Skeletal muscle satellite cell (primary cell): ENCODE results near the gene CHCHD6.

Experiments used
- H3K27me3 ChIP-seq: 2 replicates; pipeline ENCODE4 v1.7.0; 2013; ENCODE audit warnings: low read length; ENCODE audit not compliant: control insufficient read depth, insufficient read depth
- H3K36me3 ChIP-seq: 2 replicates; pipeline ENCODE4 v1.7.0; 2013; ENCODE audit warnings: mild to moderate bottlenecking, control low read depth, low read length; ENCODE audit not compliant: insufficient read depth
- H3K4me1 ChIP-seq: 2 replicates; pipeline ENCODE4 v1.7.0; 2013; ENCODE audit warnings: low read length; ENCODE audit not compliant: control insufficient read depth, insufficient read depth
- H3K4me2 ChIP-seq: 2 replicates; pipeline ENCODE4 v1.7.0; 2013; ENCODE audit warnings: mild to moderate bottlenecking, low read length
- H3K4me3 ChIP-seq: 2 replicates; pipeline ENCODE4 v1.7.0; 2013; ENCODE audit warnings: low read length
- H3K9ac ChIP-seq: 2 replicates; pipeline ENCODE4 v1.7.0; 2013; ENCODE audit warnings: mild to moderate bottlenecking, low read depth, low read length, moderate library complexity
- H3K9me3 ChIP-seq: replicated peaks from 2 replicates; pipeline ENCODE4 v1.7.0; 2013; ENCODE audit warnings: mild to moderate bottlenecking, control low read depth, low read length

Gene CHCHD6

DNA sequence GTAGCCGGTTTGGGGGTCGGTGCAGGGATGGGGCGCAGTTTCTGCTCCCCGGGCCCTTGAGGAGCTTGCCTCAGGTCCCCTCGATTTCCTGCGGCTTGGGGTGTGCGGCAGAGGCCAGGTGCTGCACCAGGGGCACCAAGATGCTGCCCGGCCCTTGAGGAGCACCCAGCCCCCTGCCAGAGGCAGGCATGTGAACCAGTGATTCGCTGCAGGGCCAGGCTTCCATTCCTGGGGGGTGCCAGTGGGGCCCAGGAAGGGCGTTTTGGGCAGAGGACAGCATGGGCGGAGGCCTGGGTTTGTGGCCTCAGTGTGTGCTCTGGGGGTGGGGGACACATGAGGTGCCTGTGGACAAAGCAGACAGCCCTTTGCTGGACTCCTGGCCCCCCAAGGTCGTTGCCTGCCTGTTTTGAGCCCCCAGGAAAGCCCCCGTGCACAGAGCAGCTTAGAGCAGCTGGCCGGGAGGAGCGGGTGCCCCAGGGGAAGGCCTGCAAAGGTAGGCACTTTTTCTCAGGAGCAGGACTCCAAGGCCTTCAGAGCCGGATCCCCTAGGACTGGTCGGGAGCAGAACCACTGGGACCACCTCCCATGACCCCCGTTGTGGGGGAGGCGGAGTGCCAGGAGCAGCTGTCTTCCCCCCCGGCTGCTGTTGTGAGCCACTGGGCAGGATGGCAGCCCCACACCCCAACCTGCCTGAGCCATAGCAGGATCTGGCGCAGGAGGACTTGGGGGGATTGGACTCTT lies 280.5 kb downstream of the CHCHD6 start:
- Histone ChIP-seq H3K9ac (peak overlapping the region; percentile 94), H3K9me3 (no peaks in the 10 kb centered on the region), H3K27me3 (no peaks in the 10 kb centered on the region), H3K4me1 (peaks cover 27% of the 10 kb centered on the region), H3K36me3 (peaks cover 6% of the 10 kb centered on the region), H3K4me2 (peak overlapping the region; percentile 96), H3K4me3 (peak overlapping the region; percentile 85)

GRCh38 chr3:126985132-126985985 lies 281.3 kb downstream of the CHCHD6 start:
- Histone ChIP-seq H3K36me3 (peaks cover 12% of the 10 kb centered on the region), H3K9me3 (no peaks in the 10 kb centered on the region), H3K4me1 (peaks cover 27% of the 10 kb centered on the region), H3K4me2 (peak overlapping the region; percentile 96), H3K9ac (no peak overlapping the region), H3K4me3 (peak overlapping the region; percentile 85), H3K27me3 (no peaks in the 10 kb centered on the region)

DNA sequence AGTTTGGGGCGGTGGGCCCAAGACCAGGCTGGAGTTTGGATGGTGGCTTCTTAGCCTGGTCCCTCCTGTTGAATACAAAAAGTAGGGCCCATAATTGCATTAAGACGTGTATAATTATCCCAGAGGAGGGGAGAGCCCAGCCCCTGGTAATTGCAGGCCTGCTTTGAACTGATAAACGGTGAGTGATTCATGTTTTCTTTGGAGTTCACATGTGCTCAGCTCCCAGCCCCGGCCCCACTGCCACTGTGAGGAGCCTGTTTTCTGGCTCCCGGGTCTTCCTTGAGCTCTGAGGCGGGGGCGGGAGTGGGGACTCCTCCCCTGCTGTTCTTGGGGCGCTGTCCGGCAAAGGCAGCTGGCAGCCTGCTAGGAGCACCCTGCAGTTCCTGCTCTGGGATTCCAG lies 282.0 kb downstream of the CHCHD6 start:
- peaks cover 18% of the 10 kb centered on the region for H3K36me3 ChIP-seq
- no peaks in the 10 kb centered on the region for H3K9me3 ChIP-seq
- peaks cover 27% of the 10 kb centered on the region for H3K4me1 ChIP-seq
- peak overlapping the region; percentile 51 for H3K4me2 ChIP-seq
- no peak overlapping the region for H3K9ac ChIP-seq
- H3K27me3 ChIP-seq: no peaks in the 10 kb centered on the region
- H3K4me3 ChIP-seq: no peak overlapping the region

- Histone ChIP-seq H3K9me3 (no peaks in the 10 kb centered on the region), H3K27me3 (no peaks in the 10 kb centered on the region), H3K4me2 (no peak overlapping the region), H3K4me3 (no peak overlapping the region), H3K9ac (no peak overlapping the region), H3K36me3 (peaks cover 21% of the 10 kb centered on the region), H3K4me1 (peaks cover 24% of the 10 kb centered on the region)
Measured at GRCh38 chr3:126987129-126987528, 283.1 kb downstream of the CHCHD6 start.

DNA sequence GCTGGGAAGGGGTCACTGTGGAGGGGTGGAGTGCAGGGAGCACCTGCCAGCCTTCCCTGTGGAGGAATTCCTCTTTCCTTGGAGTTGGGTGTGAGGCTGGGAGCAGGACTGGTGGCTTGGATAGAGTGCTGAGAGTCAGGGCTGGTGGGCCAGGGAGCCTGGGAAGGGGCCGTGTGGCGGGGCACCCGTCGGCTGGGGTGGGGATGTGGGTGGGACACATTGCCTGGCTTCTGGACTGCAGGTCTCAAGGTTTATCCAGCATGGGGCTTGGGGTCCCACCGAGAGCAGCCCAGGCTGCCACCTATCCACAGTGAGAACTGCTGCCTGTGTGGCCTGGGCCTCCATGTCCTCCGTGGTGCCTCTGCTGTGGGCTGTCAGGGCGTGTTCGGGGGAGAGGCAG lies 283.6 kb downstream of the CHCHD6 start:
- Histone ChIP-seq H3K9ac (no peak overlapping the region), H3K27me3 (no peaks in the 10 kb centered on the region), H3K9me3 (no peaks in the 10 kb centered on the region), H3K4me3 (no peak overlapping the region), H3K4me2 (no peak overlapping the region), H3K4me1 (peaks cover 21% of the 10 kb centered on the region), H3K36me3 (peaks cover 21% of the 10 kb centered on the region)

DNA sequence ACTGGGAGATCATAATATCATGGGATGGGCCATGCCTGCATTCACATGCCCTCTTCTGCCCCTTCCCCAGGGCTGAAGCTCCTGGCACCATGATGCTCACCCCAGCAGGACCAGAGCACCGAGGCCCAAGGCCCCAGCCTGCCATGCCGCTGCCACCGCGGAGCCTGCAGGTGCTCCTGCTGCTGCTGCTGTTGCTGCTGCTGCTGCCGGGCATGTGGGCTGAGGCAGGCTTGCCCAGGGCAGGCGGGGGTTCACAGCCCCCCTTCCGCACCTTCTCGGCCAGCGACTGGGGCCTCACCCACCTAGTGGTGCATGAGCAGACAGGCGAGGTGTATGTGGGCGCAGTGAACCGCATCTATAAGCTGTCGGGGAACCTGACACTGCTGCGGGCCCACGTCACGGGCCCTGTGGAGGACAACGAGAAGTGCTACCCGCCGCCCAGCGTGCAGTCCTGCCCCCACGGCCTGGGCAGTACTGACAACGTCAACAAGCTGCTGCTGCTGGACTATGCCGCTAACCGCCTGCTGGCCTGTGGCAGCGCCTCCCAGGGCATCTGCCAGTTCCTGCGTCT lies 284.5 kb downstream of the CHCHD6 start:
- H3K9ac ChIP-seq: no peak overlapping the region
- H3K4me1 ChIP-seq: peaks cover 20% of the 10 kb centered on the region
- H3K4me3 ChIP-seq: no peak overlapping the region
- no peaks in the 10 kb centered on the region for H3K27me3 ChIP-seq
- H3K36me3 ChIP-seq: peaks cover 22% of the 10 kb centered on the region
- no peak overlapping the region for H3K4me2 ChIP-seq
- no peaks in the 10 kb centered on the region for H3K9me3 ChIP-seq

DNA sequence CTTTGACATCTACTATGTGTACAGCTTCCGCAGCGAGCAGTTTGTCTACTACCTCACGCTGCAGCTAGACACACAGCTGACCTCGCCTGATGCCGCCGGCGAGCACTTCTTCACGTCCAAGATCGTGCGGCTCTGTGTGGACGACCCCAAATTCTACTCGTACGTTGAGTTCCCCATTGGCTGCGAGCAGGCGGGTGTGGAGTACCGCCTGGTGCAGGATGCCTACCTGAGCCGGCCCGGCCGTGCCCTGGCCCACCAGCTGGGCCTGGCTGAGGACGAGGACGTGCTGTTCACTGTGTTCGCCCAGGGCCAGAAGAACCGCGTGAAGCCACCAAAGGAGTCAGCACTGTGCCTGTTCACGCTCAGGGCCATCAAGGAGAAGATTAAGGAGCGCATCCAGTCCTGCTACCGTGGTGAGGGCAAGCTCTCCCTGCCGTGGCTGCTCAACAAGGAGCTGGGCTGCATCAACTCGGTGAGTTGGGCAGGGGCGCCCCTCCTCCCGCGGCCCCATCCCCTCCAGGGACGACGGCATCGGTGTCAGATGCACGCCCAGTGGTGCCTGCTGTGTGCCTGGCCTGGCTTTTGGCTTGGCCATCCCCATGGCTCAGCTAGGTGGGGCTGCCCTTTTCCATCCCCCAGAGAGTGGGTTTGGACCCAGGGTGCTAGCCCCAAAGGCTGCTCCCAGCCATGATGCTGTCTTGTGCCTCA lies 285.4 kb downstream of the CHCHD6 start:
- Histone ChIP-seq H3K9ac (no peak overlapping the region), H3K27me3 (no peaks in the 10 kb centered on the region), H3K4me1 (peaks cover 20% of the 10 kb centered on the region), H3K4me3 (no peak overlapping the region), H3K4me2 (no peak overlapping the region), H3K9me3 (no peaks in the 10 kb centered on the region), H3K36me3 (peaks cover 29% of the 10 kb centered on the region)

- Histone ChIP-seq H3K36me3 (peaks cover 30% of the 10 kb centered on the region), H3K4me2 (no peak overlapping the region), H3K4me3 (no peak overlapping the region), H3K9me3 (no peaks in the 10 kb centered on the region), H3K9ac (no peak overlapping the region), H3K4me1 (peaks cover 20% of the 10 kb centered on the region), H3K27me3 (no peaks in the 10 kb centered on the region)
Measured at GRCh38 chr3:126990024-126990700, 286.1 kb downstream of the CHCHD6 start.

- H3K4me1 ChIP-seq: peaks cover 18% of the 10 kb centered on the region
- H3K9ac ChIP-seq: no peak overlapping the region
- H3K36me3 ChIP-seq: peaks cover 34% of the 10 kb centered on the region
- H3K27me3 ChIP-seq: no peaks in the 10 kb centered on the region
- H3K9me3 ChIP-seq: no peaks in the 10 kb centered on the region
- H3K4me3 ChIP-seq: no peak overlapping the region
- no peak overlapping the region for H3K4me2 ChIP-seq
Measured at GRCh38 chr3:126990890-126991289, 286.9 kb downstream of the CHCHD6 start.

DNA sequence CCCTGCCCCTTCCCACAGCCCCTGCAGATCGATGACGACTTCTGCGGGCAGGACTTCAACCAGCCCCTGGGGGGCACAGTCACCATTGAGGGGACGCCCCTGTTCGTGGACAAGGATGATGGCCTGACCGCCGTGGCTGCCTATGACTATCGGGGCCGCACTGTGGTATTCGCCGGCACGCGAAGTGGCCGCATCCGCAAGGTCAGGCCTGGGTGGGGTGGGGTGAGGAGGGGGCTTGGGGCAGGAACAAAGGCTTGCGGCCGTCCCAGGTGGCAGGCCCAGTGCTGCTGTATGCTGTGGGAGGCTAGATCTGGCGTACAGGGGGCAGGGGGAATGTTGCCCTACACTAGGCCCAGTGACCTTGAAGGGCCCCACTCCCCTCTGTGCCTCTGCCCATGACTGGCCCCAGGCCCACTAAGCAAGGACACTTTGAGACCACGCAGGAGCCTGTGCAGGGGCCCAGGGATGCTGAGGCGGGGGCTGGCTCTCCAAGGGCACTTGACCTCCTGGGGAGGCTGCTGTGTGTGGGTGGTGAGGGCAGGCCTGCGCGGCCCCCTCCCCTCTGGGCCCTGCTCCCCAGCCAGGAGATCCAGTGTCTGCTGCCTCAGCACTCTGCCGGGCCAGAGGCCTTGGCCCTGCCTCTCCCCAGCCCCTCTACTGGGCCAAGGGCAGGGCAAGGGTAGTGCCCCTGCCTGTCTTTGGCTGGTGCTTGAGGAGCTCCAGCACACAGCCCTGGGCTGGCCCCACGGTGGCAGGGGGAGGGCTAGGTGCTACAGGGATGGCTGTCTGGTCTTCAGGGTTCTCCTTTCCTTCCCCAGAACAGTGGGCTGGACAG lies 287.5 kb downstream of the CHCHD6 start:
- Histone ChIP-seq H3K4me1 (peaks cover 18% of the 10 kb centered on the region), H3K9me3 (no peaks in the 10 kb centered on the region), H3K36me3 (peaks cover 35% of the 10 kb centered on the region), H3K9ac (no peak overlapping the region), H3K4me3 (no peak overlapping the region), H3K27me3 (no peaks in the 10 kb centered on the region), H3K4me2 (no peak overlapping the region)
